ENCODE measurements around the gene CDON. TPM values are rescaled to one million over a fixed set of nuclear protein-coding genes. Genes with fewer than 3 reads are reported as not detected.

Gene CDON
- total RNA-seq, 6 experiments from 2014 or later, result 1.3 to 2.0 (median 1.9) TPM

GRCh38 chr11:126049159-126049558, 13.5 kb downstream of the CDON start:
- Mint-ChIP-seq H3K36me3 (ENCODE audit: low read depth) (no peaks in the 10 kb centered on the region), H3K4me3 (no peak overlapping the region), H3K9me3 (no peaks in the 10 kb centered on the region), H3K4me1 (ENCODE audit: low read depth) (no peaks in the 10 kb centered on the region), H3K27ac (no peak overlapping the region), H3K27me3 (ENCODE audit: insufficient read depth) (peaks cover 15% of the 10 kb centered on the region; the same call in 1 of the 2 replicates)
- no peak for TF ChIP-seq CTCF (IDR thresholded peaks at IDR 0.05)
- DNase-seq, result no peak

- no peak for DNase-seq
- Mint-ChIP-seq H3K4me3 (no peak overlapping the region), H3K36me3 (ENCODE audit: low read depth) (no peaks in the 10 kb centered on the region), H3K4me1 (ENCODE audit: low read depth) (no peaks in the 10 kb centered on the region), H3K27ac (no peak overlapping the region), H3K9me3 (no peaks in the 10 kb centered on the region), H3K27me3 (ENCODE audit: insufficient read depth) (peaks cover 15% of the 10 kb centered on the region; the same call in 1 of the 2 replicates)
- TF ChIP-seq CTCF (IDR thresholded peaks at IDR 0.05), result no peak
Measured at GRCh38 chr11:126048197-126048596, 14.5 kb downstream of the CDON start.

- H3K9me3 Mint-ChIP-seq, result no peaks in the 10 kb centered on the region
- DNase-seq, result no peak
- no peaks in the 10 kb centered on the region for H3K4me1 Mint-ChIP-seq (ENCODE audit: low read depth)
- no peak overlapping the region for H3K27ac Mint-ChIP-seq
- no peaks in the 10 kb centered on the region for H3K36me3 Mint-ChIP-seq (ENCODE audit: low read depth)
- H3K27me3 Mint-ChIP-seq (ENCODE audit: insufficient read depth), result peaks cover 11% of the 10 kb centered on the region; the same call in 1 of the 2 replicates
- TF ChIP-seq CTCF (IDR thresholded peaks at IDR 0.05), result no peak
- no peak overlapping the region for H3K4me3 Mint-ChIP-seq
Measured at GRCh38 chr11:126046570-126047195, 16.0 kb downstream of the CDON start.

GRCh38 chr11:126039485-126040271, 23.0 kb downstream of the CDON start:
- Mint-ChIP-seq H3K27ac (no peak overlapping the region), H3K9me3 (no peaks in the 10 kb centered on the region), H3K27me3 (ENCODE audit: insufficient read depth) (peaks cover 6% of the 10 kb centered on the region), H3K36me3 (ENCODE audit: low read depth) (no peaks in the 10 kb centered on the region), H3K4me3 (no peak overlapping the region; the same call in 1 of the 2 replicates), H3K4me1 (ENCODE audit: low read depth) (no peaks in the 10 kb centered on the region)
- TF ChIP-seq CTCF (IDR thresholded peaks at IDR 0.05), result no peak
- no peak for DNase-seq

- Mint-ChIP-seq H3K27me3 (ENCODE audit: insufficient read depth) (peaks cover 17% of the 10 kb centered on the region), H3K27ac (no peak overlapping the region), H3K4me1 (ENCODE audit: low read depth) (no peaks in the 10 kb centered on the region), H3K4me3 (no peak overlapping the region), H3K36me3 (ENCODE audit: low read depth) (no peaks in the 10 kb centered on the region), H3K9me3 (no peaks in the 10 kb centered on the region)
- DNase-seq, result no peak
- TF ChIP-seq CTCF (IDR thresholded peaks at IDR 0.05), result no peak
Measured at GRCh38 chr11:126035718-126036117, 26.9 kb downstream of the CDON start.

Measured in HFFc6 (cell line).